ENCODE measurements around the gene ARF3.

GRCh38 chr12:48972213-48972951 is 15.1 kb upstream of the ARF3 start:
- TF ChIP-seq CTCF (IDR thresholded peaks at IDR 0.05; ENCODE audit: extremely low read depth in 1 of 2, insufficient read depth in 1 of 2, low read depth in 1 of 2, low read length in 2 of 2): peak in 1 of 2 donors; percentile 1
- TF ChIP-seq EZH2 (IDR thresholded peaks at IDR 0.05; ENCODE audit: borderline replicate concordance, low read depth, low read length, severe bottlenecking): peak; percentile 47
- TF ChIP-seq POLR2AphosphoS5 (IDR thresholded peaks at IDR 0.05; ENCODE audit: insufficient read depth, low read depth, low read length): no peak
- no peak for TF ChIP-seq POLR2A (IDR thresholded peaks at IDR 0.05; ENCODE audit: low read depth, low read length)

Measured in endothelial cell of umbilical vein (primary cell).